ENCODE measurements around the gene SNTB2. TPM values are rescaled to one million over a fixed set of nuclear protein-coding genes. Genes with fewer than 3 reads are reported as not detected.

Gene SNTB2
- total RNA-seq, 1 donor from 2014 or later, result 22.9 TPM

GRCh38 chr16:69195369-69196029 lies 8.5 kb downstream of the SNTB2 start:
- no peak overlapping the region for H3K9ac ChIP-seq
- peaks cover 4% of the 10 kb centered on the region for H3F3A ChIP-seq (ENCODE audit: low read depth)
- no peaks in the 10 kb centered on the region for H3K36me3 ChIP-seq
- no peak overlapping the region for H3K27ac ChIP-seq
- Mint-ChIP-seq H3K27me3 (ENCODE audit: insufficient read depth, low read depth) (no peaks in the 10 kb centered on the region), H3K4me1 (no peaks in the 10 kb centered on the region), H3K27ac (no peak overlapping the region), H3K9me3 (no peaks in the 10 kb centered on the region), H3K36me3 (peaks cover 5% of the 10 kb centered on the region), H3K4me3 (no peak overlapping the region)
- no peak overlapping the region for H2AFZ ChIP-seq (replicated peaks)
- H3K4me3 ChIP-seq, result no peak overlapping the region
- peaks cover 94% of the 10 kb centered on the region for H3K79me2 ChIP-seq (ENCODE audit: low read depth)
- peaks cover 25% of the 10 kb centered on the region for H4K20me1 ChIP-seq (ENCODE audit: low read depth)
- TF ChIP-seq EZH2 (IDR thresholded peaks at IDR 0.05) (no peak), EZH2phosphoT487 (IDR thresholded peaks at IDR 0.05) (no peak), CTCF (IDR thresholded peaks at IDR 0.05) (no peak)
- no peaks in the 10 kb centered on the region for H3K4me1 ChIP-seq
- DNase-seq (ENCODE audit: low spot score), result no peak
- no peaks in the 10 kb centered on the region for H3K27me3 ChIP-seq
- H3K9me3 ChIP-seq (ENCODE audit: low read depth), result no peaks in the 10 kb centered on the region
- H3K4me2 ChIP-seq, result no peak overlapping the region

- Histone ChIP-seq H2AFZ (replicated peaks) (no peak overlapping the region), H3F3A (ENCODE audit: low read depth) (no peaks in the 10 kb centered on the region), H3K27ac (no peak overlapping the region), H3K4me1 (no peaks in the 10 kb centered on the region), H3K36me3 (no peaks in the 10 kb centered on the region), H3K4me2 (no peak overlapping the region), H3K27me3 (no peaks in the 10 kb centered on the region), H3K9me3 (ENCODE audit: low read depth) (no peaks in the 10 kb centered on the region), H4K20me1 (ENCODE audit: low read depth) (peaks cover 19% of the 10 kb centered on the region), H3K79me2 (ENCODE audit: low read depth) (peaks cover 85% of the 10 kb centered on the region), H3K4me3 (no peak overlapping the region), H3K9ac (no peak overlapping the region)
- Mint-ChIP-seq H3K27ac (no peak overlapping the region), H3K4me3 (no peak overlapping the region), H3K36me3 (no peaks in the 10 kb centered on the region), H3K9me3 (no peaks in the 10 kb centered on the region), H3K27me3 (ENCODE audit: insufficient read depth, low read depth) (no peaks in the 10 kb centered on the region), H3K4me1 (peaks cover 2% of the 10 kb centered on the region)
- TF ChIP-seq CTCF (IDR thresholded peaks at IDR 0.05), result no peak
- TF ChIP-seq EZH2 (IDR thresholded peaks at IDR 0.05), result no peak
- no peak for TF ChIP-seq EZH2phosphoT487 (IDR thresholded peaks at IDR 0.05)
- no peak for DNase-seq (ENCODE audit: low spot score)
Observed at GRCh38 chr16:69197573-69197972, 10.6 kb downstream of the SNTB2 start.

- H3K4me3 Mint-ChIP-seq, result no peak overlapping the region
- H3K9me3 Mint-ChIP-seq, result no peaks in the 10 kb centered on the region
- no peaks in the 10 kb centered on the region for H3K27me3 Mint-ChIP-seq (ENCODE audit: insufficient read depth, low read depth)
- Histone ChIP-seq H3K4me1 (no peaks in the 10 kb centered on the region), H3K4me2 (no peak overlapping the region), H4K20me1 (ENCODE audit: low read depth) (peaks cover 13% of the 10 kb centered on the region), H3K27ac (no peak overlapping the region), H3K9ac (no peak overlapping the region), H3K36me3 (no peaks in the 10 kb centered on the region), H3K27me3 (no peaks in the 10 kb centered on the region), H3K9me3 (ENCODE audit: low read depth) (no peaks in the 10 kb centered on the region), H3F3A (ENCODE audit: low read depth) (no peaks in the 10 kb centered on the region), H3K79me2 (ENCODE audit: low read depth) (peaks cover 82% of the 10 kb centered on the region), H2AFZ (replicated peaks) (no peak overlapping the region), H3K4me3 (no peak overlapping the region)
- no peaks in the 10 kb centered on the region for H3K36me3 Mint-ChIP-seq
- no peak for DNase-seq (ENCODE audit: low spot score)
- no peak overlapping the region for H3K27ac Mint-ChIP-seq
- peaks cover 6% of the 10 kb centered on the region for H3K4me1 Mint-ChIP-seq
- no peak for TF ChIP-seq CTCF (IDR thresholded peaks at IDR 0.05)
- TF ChIP-seq EZH2 (IDR thresholded peaks at IDR 0.05), result no peak
- TF ChIP-seq EZH2phosphoT487 (IDR thresholded peaks at IDR 0.05), result no peak
Observed at GRCh38 chr16:69199382-69199781, 12.4 kb downstream of the SNTB2 start.
